OCI-LY7 (cell line): ENCODE measurements around the gene TALDO1. TPM values are rescaled to one million over a fixed set of nuclear protein-coding genes. Genes with fewer than 3 reads are reported as not detected.
A peak's percentile ranks its signal among the peaks of the same experiment; 100 is the strongest.

Source experiments
- BruUV-seq: library from RNA; stranded (reverse); fragments of 400-500 nt; replicated peaks from 2 replicates; lab custom pipeline; 2021; lab: Mats Ljungman, UMichigan
- CTCF ChIA-PET: fragments of 300-600 bp; sonication (Branson Sonifier 250); formaldehyde crosslinking; loops from one replicate; lab custom pipeline; 2022; ENCODE audit warnings: antibody characterized with exemption; ENCODE audit not compliant: unreplicated experiment; lab: Charles Lee
- POLR2A ChIA-PET: fragments of 300-600 bp; sonication (Branson Sonifier 250); formaldehyde crosslinking; loops from one replicate; lab custom pipeline; 2022; ENCODE audit warnings: antibody characterized with exemption; lab: Charles Lee
- DNase-seq: peaks from one replicate; pipeline ENCODE4 v3.0.0-alpha.2; 2015; ENCODE audit warnings: low spot score
- H2AFZ ChIP-seq: fragments of 200-600 bp; sonication (generic), shearing (Covaris generic); 2 replicates; pipeline ENCODE4 v1.6.1; 2014; ENCODE audit warnings: mild to moderate bottlenecking, antibody characterized with exemption, low read length, moderate library complexity
- H3K27ac ChIP-seq: fragments of 200-600 bp; sonication (generic); 2 replicates; pipeline ENCODE4 v1.5.1; 2014; ENCODE audit warnings: mixed run types, low read depth, mild to moderate bottlenecking, moderate library complexity, low read length, inconsistent platforms; ENCODE audit not compliant: poor library complexity, severe bottlenecking
- H3K36me3 ChIP-seq: fragments of 200-600 bp; sonication (generic); 2 replicates; pipeline ENCODE4 v1.6.1; 2014; ENCODE audit warnings: mild to moderate bottlenecking, antibody characterized with exemption, low read length, moderate library complexity, mixed read lengths; ENCODE audit not compliant: insufficient read depth
- H3K4me1 ChIP-seq: fragments of 200-600 bp; sonication (generic); 2 replicates; pipeline ENCODE4 v1.5.1; 2014; ENCODE audit warnings: mild to moderate bottlenecking, low read length; ENCODE audit not compliant: insufficient read depth, poor library complexity, severe bottlenecking
- H3K4me2 ChIP-seq: fragments of 200-600 bp; sonication (generic); 2 replicates; pipeline ENCODE4 v1.6.1; 2014; ENCODE audit warnings: mild to moderate bottlenecking, low read length
- H3K4me3 ChIP-seq: fragments of 200-600 bp; sonication (generic); 2 replicates; pipeline ENCODE4 v1.5.1; 2014; ENCODE audit warnings: mild to moderate bottlenecking, low read depth, low read length; ENCODE audit not compliant: poor library complexity, severe bottlenecking
- H3K79me2 ChIP-seq: fragments of 200-600 bp; sonication (generic); 2 replicates; pipeline ENCODE4 v1.6.1; 2016; ENCODE audit warnings: low read depth, mild to moderate bottlenecking, low read length, moderate library complexity, mixed read lengths; ENCODE audit not compliant: insufficient read depth
- H3K9me2 ChIP-seq: fragments of 200-600 bp; sonication (generic); 2 replicates; pipeline ENCODE4 v1.6.1; 2016; ENCODE audit warnings: mild to moderate bottlenecking, low read length, mixed read lengths; ENCODE audit not compliant: insufficient read depth
- H3K9me3 ChIP-seq: fragments of 200-600 bp; sonication (generic); 2 replicates; pipeline ENCODE4 v1.6.1; 2014; ENCODE audit warnings: mild to moderate bottlenecking, mixed run types, low read length, mixed read lengths
- H4K20me1 ChIP-seq: fragments of 200-600 bp; sonication (generic); 2 replicates; pipeline ENCODE4 v1.6.1; 2014; ENCODE audit warnings: mild to moderate bottlenecking, antibody characterized with exemption, low read length, moderate library complexity, mixed read lengths; ENCODE audit not compliant: insufficient read depth
- CTCF ChIP-seq: fragments of 200-600 bp; sonication (generic); conservative IDR thresholded peaks from 2 replicates; pipeline ENCODE4 v1.5.1; 2014; ENCODE audit warnings: mild to moderate bottlenecking, antibody characterized with exemption, low read length, moderate library complexity, mixed read lengths
- EZH2phosphoT487 ChIP-seq: fragments of 200-600 bp; sonication (generic); IDR thresholded peaks from 2 replicates; pipeline ENCODE4 v1.6.1; 2018; ENCODE audit warnings: low read depth, borderline replicate concordance, mild to moderate bottlenecking, mixed run types, antibody characterized with exemption, low read length, moderate library complexity, mixed read lengths
- intact Hi-C: fragments of 100-400 bp; cut with micrococcal nuclease; formaldehyde crosslinking; loops from one replicate; pipeline ENCODE4 v1.10.0; 2022; ENCODE audit not compliant: unreplicated experiment
- total RNA-seq, 2 experiments: library from RNA; depleted of rRNA in 1 of 2; stranded (reverse); fragments of >200 nt in 1 of 2; shearing (Covaris generic) in 1 of 2; gene quantifications; 2 replicates each; pipeline ENCODE4 v1.2.3, GENCODE V29; 2014 to 2022

Gene TALDO1
- total RNA-seq, 2 experiments from 2014 or later = 172 to 226 TPM

- BruUV-seq = no TSS peak
- CTCF ChIA-PET = no interaction called here
- H3K79me2 ChIP-seq = peaks cover 13% of the 10 kb centered on the region
Observed at GRCh38 chr11:790721-791564, 43.7 kb downstream of the TALDO1 start.

GRCh38 chr11:791658-792534, 44.6 kb downstream of the TALDO1 start:
- H3K4me1 ChIP-seq = peaks cover 41% of the 10 kb centered on the region
- no TSS peak for BruUV-seq
- peaks cover 30% of the 10 kb centered on the region; the same call in 1 of the 2 replicates for H3K36me3 ChIP-seq
- intact Hi-C loops = no loop called here
- no peak for TF ChIP-seq CTCF
- TF ChIP-seq EZH2phosphoT487 = no peak
- ChIA-PET POLR2A (no interaction called here), CTCF (no interaction called here)
- no peak overlapping the region for H2AFZ ChIP-seq
- no peaks in the 10 kb centered on the region for H3K9me3 ChIP-seq
- peaks cover 20% of the 10 kb centered on the region for H3K79me2 ChIP-seq
- H4K20me1 ChIP-seq = no peaks in the 10 kb centered on the region
- no peak for DNase-seq
- no peak overlapping the region for H3K4me2 ChIP-seq
- H3K27ac ChIP-seq = no peak overlapping the region
- no peak overlapping the region for H3K4me3 ChIP-seq
- no peaks in the 10 kb centered on the region for H3K9me2 ChIP-seq

More at GRCh38 chr11:790721-791564, 43.7 kb downstream of the TALDO1 start:
- Histone ChIP-seq H3K36me3 (peaks cover 30% of the 10 kb centered on the region; the same call in 1 of the 2 replicates), H3K4me3 (no peak overlapping the region), H3K9me2 (no peaks in the 10 kb centered on the region), H3K4me2 (peak overlapping the region; percentile 51), H3K27ac (peak overlapping the region; percentile 19), H3K9me3 (no peaks in the 10 kb centered on the region), H4K20me1 (no peaks in the 10 kb centered on the region), H3K4me1 (peaks cover 35% of the 10 kb centered on the region), H2AFZ (no peak overlapping the region)
- POLR2A ChIA-PET = no interaction called here
- intact Hi-C loops = no loop called here
- DNase-seq = no peak
- TF ChIP-seq CTCF = no peak
